HG03460 (cell line): ENCODE data around the gene VIPR2.

ENCODE experiments used
- ATAC-seq: cut with Tn5 transposase; IDR thresholded peaks from one replicate; pipeline ENCODE4 v1.9.1; 2021; ENCODE audit not compliant: unreplicated experiment

The VIPR2 gene

DNA sequence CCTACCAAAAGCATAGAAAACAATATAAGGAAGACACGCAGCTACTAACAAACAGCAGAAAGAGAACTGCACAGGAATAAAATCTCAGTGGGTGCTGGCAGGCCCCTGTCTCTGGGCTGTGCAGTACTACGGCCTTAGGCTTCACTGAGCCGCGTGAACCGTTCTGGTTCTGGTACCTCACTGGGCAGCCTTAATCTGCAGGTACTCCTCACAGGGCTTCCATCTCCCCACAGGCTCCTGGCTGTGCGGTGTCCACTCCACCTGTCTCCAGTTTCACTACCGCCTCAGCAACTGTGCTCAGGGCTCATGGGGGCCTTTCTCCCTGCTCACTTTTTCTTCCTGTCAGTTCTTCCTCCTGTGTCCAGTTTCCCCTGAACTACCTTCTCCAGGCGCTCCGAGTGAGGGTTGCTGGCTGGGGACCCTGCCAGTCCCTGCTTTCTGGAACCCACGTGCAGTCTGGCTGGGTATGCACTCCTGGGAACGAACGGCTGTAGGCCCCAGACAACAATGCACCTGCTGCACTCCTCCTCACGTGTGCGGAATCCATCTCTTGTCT lies 75.7 kb downstream of the VIPR2 start:
- no peak for ATAC-seq

GRCh38 chr7:159068488-159068811 lies 76.2 kb downstream of the VIPR2 start:
- ATAC-seq = no peak

GRCh38 chr7:159067576-159068487 lies 76.8 kb downstream of the VIPR2 start:
- no peak for ATAC-seq

DNA sequence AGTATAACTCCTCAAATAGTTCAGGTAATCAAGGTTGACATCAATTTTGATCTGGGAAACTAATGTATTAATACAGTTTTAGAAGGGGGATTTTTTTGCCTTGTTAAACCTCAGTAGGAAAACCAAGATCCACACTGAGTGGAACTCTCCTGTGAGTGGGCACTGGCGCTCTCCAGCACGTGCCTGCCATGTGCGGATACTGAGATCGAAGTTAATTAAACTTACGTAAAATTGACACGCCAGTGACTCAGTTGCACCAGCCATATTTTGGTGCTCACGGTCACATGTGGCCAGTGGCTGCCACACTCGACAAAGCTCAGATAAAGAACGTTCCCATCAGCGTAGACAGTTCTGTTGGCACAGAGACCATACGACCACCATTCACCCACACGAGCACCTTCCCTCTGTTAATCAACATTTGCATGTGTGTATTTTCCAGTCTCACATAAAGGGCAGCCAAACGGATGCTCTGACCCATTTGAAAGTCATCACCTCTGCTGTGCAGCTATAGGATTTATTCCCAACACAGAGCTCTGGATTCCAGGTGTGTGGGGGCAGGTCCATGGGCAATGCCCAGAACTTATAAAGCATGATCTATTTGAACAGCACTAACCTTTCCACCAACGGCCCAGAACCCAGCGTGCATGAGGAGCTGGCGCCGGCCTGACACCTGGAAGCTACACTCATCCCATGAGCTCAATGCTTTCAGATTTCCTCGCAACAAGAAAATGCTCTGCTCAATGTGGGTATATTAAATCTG lies 77.7 kb downstream of the VIPR2 start:
- ATAC-seq = no peak

DNA sequence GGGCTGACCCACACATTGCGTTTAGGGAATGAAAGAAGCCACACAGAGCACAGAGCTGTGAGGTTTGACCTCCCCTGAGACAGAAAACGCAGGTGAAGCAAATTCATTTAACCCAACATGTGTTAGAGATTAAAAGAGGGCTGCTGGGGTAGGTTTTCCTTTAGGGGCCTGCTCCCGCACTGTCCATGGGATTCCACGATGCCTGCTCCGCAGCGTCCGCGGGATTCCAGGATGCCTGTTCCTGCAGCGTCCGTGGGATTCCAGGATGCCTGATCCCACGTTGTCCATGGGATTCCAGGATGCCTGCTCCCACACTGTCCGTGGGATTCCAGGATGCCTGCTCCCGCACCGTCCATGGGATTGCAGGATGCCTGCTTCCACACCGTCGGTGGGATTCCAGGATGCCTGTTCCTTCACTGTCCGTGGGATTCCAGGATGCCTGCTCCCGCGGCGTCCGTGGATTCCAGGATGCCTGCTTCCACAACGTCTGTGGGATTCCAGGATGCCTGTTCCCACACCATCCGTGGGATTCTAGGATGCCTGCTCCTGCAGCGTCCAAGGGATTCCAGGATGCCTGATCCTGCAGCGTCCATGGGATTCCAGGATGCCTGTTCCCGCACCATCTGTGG lies 78.7 kb downstream of the VIPR2 start:
- ATAC-seq = no peak

DNA sequence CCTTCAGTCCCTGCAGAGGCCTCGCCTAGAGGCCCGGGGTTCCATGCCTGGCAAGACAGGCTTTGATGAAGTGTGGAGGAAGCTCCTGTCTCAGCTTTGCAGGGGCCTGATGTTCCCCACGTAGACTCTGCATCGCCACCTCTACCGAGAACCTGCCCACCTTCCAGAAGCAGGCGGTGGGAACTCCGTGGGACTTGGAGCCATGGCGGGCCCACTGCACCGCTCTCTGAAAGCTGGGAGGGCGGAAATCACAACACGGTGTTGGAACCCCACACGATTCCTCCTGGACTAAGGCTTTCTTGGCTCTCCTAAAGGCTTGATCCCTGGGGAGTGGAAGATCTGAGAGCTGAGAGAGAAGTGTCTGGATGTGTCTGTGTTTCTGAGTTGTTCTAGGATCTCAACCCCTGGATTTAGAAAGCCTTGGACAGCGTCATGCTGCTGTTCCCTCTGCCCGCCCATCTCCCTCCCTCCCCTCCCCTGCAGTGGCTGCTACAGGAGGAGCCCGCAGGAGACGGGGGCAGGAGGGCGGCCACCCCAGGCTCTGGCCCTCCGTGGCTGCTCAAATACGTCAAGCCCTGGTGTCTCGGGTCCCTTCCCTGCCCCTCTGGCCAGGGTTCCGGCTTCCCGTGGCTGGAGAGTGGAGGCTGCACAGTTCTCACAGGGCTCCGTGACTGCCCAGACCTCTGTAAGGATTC lies 79.7 kb downstream of the VIPR2 start:
- no peak for ATAC-seq

GRCh38 chr7:159064121-159064815 lies 80.4 kb downstream of the VIPR2 start:
- ATAC-seq = no peak

- ATAC-seq = no peak
Measured at GRCh38 chr7:159063046-159063840, 81.4 kb downstream of the VIPR2 start.

GRCh38 chr7:159062569-159062968 lies 82.1 kb downstream of the VIPR2 start:
- ATAC-seq = no peak

- ATAC-seq = no peak
Measured at GRCh38 chr7:159061674-159062212, 82.9 kb downstream of the VIPR2 start.

DNA sequence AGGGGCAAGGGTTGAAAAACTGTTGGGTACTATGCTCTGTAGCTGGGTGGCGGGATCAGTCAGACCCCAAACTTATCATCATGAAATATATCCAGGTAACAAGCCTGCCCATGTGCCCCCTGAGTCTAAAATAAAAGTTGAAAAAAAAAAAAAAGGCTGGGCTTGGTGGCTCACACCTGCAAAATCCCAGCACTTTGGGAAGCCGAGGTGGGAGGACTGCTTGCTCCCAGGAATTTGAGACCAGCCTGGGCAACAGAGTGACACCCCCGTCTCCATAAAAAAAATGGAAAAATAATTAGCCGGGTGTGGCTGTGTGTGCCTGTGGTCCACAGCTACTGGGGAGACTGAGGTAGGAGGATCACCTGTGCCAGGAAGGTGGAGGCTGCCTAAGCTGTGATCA lies 83.5 kb downstream of the VIPR2 start:
- no peak for ATAC-seq

DNA sequence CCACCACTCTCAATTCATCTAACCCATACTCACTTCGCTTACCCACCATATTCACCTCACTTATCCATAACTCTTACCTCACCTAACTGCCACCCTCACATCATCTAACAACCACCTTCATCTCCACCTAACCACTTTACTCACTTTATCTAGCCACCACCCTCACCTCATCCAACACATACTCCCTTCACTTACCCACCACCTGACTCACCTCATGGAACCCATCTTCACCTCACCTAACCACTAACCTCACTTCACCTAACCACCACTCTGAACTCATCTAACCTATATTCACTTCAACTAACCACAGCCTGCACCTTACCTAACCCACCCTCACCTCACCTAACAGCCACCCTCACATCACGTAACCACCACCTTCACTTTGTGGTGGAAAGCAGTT lies 84.2 kb downstream of the VIPR2 start:
- no peak for ATAC-seq

DNA sequence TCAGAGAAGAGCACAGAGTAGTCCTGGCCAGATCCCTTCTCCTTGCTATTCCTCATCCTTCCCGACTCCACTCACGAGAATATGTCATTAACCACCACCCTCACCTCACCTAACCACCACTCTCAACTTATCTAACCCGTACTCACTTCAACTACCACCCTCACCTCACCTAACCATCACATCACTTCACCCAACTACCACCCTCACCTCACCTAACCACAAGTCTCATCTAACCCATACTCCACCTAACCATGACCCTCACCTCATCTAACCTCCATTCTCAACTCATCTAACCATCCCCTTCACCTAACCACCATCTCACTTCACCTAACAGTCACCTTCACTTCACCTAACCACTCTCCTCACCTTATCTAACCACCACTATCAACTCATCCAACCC lies 85.0 kb downstream of the VIPR2 start:
- no peak for ATAC-seq

- no peak for ATAC-seq
Measured at GRCh38 chr7:159057647-159058046, 87.0 kb downstream of the VIPR2 start.

- no peak for ATAC-seq
Measured at GRCh38 chr7:159056737-159057136, 87.9 kb downstream of the VIPR2 start.

DNA sequence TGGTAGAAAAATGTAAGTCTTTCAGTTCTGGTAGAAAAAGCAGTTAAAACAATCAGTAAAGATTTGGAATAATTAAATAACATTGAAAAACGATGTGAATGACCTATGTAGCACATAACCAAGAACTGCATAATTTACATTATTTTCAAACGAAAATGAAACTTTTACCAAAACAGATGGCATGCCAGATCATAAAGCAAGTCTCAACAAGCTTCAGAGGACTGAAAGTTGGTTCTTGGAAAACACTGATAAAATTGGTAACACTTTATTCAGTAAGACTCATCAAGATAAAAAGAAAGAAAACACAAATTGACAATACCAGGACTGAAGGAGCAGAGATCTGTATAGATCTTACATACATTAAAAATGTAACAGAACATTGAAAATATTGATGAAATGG lies 92.8 kb downstream of the VIPR2 start:
- ATAC-seq = no peak

GRCh38 chr7:159050704-159051103 lies 94.0 kb downstream of the VIPR2 start:
- no peak for ATAC-seq

- ATAC-seq = no peak
Measured at GRCh38 chr7:159049266-159050025, 95.2 kb downstream of the VIPR2 start.

DNA sequence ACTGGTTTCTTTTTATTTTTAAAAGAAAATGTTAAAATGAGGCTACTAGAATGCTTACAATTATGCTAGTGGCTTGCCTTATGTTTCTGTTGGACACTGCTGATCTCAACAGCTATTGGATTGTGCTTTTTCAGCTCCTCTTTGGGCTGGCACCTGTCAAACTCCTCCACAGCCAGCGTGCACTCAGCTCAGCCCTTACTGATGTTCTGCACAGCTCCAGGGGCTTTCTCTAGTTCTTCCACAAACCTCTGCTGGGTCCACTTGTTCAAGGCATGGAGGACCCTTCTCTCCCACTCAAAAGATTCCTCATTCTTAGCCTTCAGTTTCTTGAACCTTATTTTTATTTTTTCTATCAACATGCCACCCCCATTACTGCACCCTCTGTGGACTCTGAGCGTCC lies 96.0 kb downstream of the VIPR2 start:
- ATAC-seq = no peak
